HepG2 (cell line): ENCODE results near the gene CAMKK1. TPM values are rescaled to one million over a fixed set of nuclear protein-coding genes. Genes with fewer than 3 reads are reported as not detected.

Experiments used
- ARID2 ChIP-seq: sonication (generic); formaldehyde crosslinking; IDR thresholded peaks from 2 replicates; pipeline ENCODE4 v1.8.1; 2022; ENCODE audit warnings: mild to moderate bottlenecking, missing genetic modification reagents, borderline replicate concordance
- CAMTA2 ChIP-seq: sonication (generic); formaldehyde crosslinking; IDR thresholded peaks from 2 replicates; pipeline ENCODE4 v1.4.0; 2020; ENCODE audit warnings: mild to moderate bottlenecking, missing genetic modification reagents, borderline replicate concordance
- IKZF4 ChIP-seq: sonication (generic); formaldehyde crosslinking; IDR thresholded peaks from 2 replicates; pipeline ENCODE4 v1.5.1; 2020; ENCODE audit warnings: borderline replicate concordance, mild to moderate bottlenecking, low read depth, missing genetic modification reagents; ENCODE audit errors: not compliant biosample characterization
- SMAD9 ChIP-seq: sonication (generic); formaldehyde crosslinking; IDR thresholded peaks from 2 replicates; pipeline ENCODE4 v1.5.1; 2020; ENCODE audit warnings: mild to moderate bottlenecking, missing genetic modification reagents
- ZMYM4 ChIP-seq: sonication (generic); formaldehyde crosslinking; IDR thresholded peaks from 2 replicates; pipeline ENCODE4 v1.8.1; 2023; ENCODE audit warnings: mild to moderate bottlenecking, missing genetic modification reagents
- ZNF354B ChIP-seq: sonication (generic); formaldehyde crosslinking; IDR thresholded peaks from 2 replicates; pipeline ENCODE4 v1.8.0; 2022; ENCODE audit warnings: mild to moderate bottlenecking, missing genetic modification reagents
- ZNF547 ChIP-seq: sonication (generic); formaldehyde crosslinking; IDR thresholded peaks from 2 replicates; pipeline ENCODE4 v1.5.1; 2020; ENCODE audit warnings: mild to moderate bottlenecking, missing genetic modification reagents
- ZNF644 ChIP-seq: IDR thresholded peaks from 2 replicates; pipeline ENCODE4 v1.6.1; 2016; ENCODE audit warnings: low read depth
- ZNF777 ChIP-seq: sonication (generic); formaldehyde crosslinking; IDR thresholded peaks from 2 replicates; pipeline ENCODE4 v1.4.0; 2020; ENCODE audit warnings: missing genetic modification reagents
- polyA plus RNA-seq, 8 experiments: library from polyadenylated mRNA; depleted of rRNA in 3 of 8; stranded (reverse) in 7 of 8; unstranded in 1 of 8; fragments of >200 nt; fragmentation: Illumina TruSeq in 4 of 8; extraction: Trizol in 4 of 8; gene quantifications; 2 replicates each; pipeline versions ENCODE4 v1.2.1 to v1.2.3, GENCODE V29; 2011 to 2016; ENCODE audit warnings: low read depth in 4 of 8, missing spikeins in 1 of 8, mixed read lengths in 1 of 8; ENCODE audit not compliant: insufficient read depth in 1 of 8
- total RNA-seq, 5 experiments: library from RNA; depleted of rRNA; stranded (reverse); fragments of >200 nt; fragmentation: Illumina TruSeq; extraction: Trizol; gene quantifications; 2 replicates each; pipeline ENCODE4 v1.2.3, GENCODE V29; 2016; ENCODE audit warnings: low read depth in 1 of 5
- TF ChIP-seq, protein P1 (sequence below): sonication (generic); formaldehyde crosslinking; IDR thresholded peaks from 2 replicates; pipeline ENCODE4 v1.4.0; 2020; ENCODE audit warnings: missing genetic modification reagents
- TF ChIP-seq, protein P2 (sequence below): IDR thresholded peaks from 2 replicates; pipeline ENCODE4 v1.4.0; 2020; ENCODE audit warnings: mild to moderate bottlenecking, missing genetic modification reagents

Gene CAMKK1
- total and polyA plus RNA-seq, 2 of the 13 experiments (the other 11 are each of a cell fraction or from before 2014, with no cell fraction given) = 1.5 to 1.6 TPM

DNA sequence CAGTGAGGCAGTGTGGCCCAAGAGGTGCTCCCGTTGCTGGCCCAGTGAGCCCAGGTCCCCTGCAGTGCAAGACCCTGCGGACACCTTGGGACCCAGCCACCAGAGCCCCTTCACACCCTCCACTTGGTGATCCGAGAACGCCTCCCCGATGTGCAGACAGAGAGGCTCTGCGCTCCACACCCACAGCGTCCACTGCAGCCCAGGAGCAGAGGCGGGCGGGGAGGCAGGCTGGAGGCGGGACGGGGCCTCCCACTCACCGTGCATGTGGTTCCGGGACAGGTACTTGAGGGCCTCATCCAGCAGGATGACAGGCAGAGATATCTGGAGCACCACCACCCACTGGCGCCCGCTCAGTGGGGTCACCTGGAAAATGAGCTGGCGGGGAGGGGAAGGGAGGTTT lies 35.6 kb upstream of the CAMKK1 start (continued):
- TF ChIP-seq, protein P1, sequence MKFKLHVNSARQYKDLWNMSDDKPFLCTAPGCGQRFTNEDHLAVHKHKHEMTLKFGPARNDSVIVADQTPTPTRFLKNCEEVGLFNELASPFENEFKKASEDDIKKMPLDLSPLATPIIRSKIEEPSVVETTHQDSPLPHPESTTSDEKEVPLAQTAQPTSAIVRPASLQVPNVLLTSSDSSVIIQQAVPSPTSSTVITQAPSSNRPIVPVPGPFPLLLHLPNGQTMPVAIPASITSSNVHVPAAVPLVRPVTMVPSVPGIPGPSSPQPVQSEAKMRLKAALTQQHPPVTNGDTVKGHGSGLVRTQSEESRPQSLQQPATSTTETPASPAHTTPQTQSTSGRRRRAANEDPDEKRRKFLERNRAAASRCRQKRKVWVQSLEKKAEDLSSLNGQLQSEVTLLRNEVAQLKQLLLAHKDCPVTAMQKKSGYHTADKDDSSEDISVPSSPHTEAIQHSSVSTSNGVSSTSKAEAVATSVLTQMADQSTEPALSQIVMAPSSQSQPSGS (CRISPR knock-in tag) = no peak
- TF ChIP-seq ZNF354B (CRISPR knock-in tag) = no peak
- no peak for TF ChIP-seq CAMTA2 (CRISPR knock-in tag)
- no peak for TF ChIP-seq SMAD9 (CRISPR knock-in tag)
- TF ChIP-seq ZNF644 (CRISPR knock-in tag) = no peak
- no peak for TF ChIP-seq IKZF4 (CRISPR knock-in tag)
- no peak for TF ChIP-seq ZNF777 (CRISPR knock-in tag)
- TF ChIP-seq ARID2 (CRISPR knock-in tag) = no peak
- TF ChIP-seq ZNF547 (CRISPR knock-in tag) = no peak
- TF ChIP-seq ZMYM4 (CRISPR knock-in tag) = no peak
- TF ChIP-seq, protein P2, sequence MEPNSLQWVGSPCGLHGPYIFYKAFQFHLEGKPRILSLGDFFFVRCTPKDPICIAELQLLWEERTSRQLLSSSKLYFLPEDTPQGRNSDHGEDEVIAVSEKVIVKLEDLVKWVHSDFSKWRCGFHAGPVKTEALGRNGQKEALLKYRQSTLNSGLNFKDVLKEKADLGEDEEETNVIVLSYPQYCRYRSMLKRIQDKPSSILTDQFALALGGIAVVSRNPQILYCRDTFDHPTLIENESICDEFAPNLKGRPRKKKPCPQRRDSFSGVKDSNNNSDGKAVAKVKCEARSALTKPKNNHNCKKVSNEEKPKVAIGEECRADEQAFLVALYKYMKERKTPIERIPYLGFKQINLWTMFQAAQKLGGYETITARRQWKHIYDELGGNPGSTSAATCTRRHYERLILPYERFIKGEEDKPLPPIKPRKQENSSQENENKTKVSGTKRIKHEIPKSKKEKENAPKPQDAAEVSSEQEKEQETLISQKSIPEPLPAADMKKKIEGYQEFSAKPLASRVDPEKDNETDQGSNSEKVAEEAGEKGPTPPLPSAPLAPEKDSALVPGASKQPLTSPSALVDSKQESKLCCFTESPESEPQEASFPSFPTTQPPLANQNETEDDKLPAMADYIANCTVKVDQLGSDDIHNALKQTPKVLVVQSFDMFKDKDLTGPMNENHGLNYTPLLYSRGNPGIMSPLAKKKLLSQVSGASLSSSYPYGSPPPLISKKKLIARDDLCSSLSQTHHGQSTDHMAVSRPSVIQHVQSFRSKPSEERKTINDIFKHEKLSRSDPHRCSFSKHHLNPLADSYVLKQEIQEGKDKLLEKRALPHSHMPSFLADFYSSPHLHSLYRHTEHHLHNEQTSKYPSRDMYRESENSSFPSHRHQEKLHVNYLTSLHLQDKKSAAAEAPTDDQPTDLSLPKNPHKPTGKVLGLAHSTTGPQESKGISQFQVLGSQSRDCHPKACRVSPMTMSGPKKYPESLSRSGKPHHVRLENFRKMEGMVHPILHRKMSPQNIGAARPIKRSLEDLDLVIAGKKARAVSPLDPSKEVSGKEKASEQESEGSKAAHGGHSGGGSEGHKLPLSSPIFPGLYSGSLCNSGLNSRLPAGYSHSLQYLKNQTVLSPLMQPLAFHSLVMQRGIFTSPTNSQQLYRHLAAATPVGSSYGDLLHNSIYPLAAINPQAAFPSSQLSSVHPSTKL (CRISPR knock-in tag) = no peak
